Measurements from ENCODE around the gene NELL2.

DNA sequence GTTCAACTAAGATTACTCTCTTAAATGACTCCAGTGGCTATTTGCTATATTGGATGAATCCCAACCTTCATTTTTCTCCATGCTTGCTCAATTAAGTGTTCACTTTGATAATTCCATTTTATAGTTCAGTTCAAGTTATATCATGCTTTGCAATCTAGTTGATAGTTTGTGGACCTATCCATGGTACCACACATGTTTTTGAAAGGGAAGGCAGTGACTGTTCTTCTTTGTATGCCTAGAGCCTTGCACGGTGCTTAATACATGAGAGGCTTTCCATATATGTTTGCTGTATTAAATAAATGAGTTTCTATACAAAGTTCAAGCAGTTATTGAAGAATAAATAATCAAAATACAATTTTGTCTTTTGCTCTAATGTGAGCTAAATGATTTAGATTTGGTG is 391.3 kb downstream of the NELL2 start:
- TF ChIP-seq, protein P1, sequence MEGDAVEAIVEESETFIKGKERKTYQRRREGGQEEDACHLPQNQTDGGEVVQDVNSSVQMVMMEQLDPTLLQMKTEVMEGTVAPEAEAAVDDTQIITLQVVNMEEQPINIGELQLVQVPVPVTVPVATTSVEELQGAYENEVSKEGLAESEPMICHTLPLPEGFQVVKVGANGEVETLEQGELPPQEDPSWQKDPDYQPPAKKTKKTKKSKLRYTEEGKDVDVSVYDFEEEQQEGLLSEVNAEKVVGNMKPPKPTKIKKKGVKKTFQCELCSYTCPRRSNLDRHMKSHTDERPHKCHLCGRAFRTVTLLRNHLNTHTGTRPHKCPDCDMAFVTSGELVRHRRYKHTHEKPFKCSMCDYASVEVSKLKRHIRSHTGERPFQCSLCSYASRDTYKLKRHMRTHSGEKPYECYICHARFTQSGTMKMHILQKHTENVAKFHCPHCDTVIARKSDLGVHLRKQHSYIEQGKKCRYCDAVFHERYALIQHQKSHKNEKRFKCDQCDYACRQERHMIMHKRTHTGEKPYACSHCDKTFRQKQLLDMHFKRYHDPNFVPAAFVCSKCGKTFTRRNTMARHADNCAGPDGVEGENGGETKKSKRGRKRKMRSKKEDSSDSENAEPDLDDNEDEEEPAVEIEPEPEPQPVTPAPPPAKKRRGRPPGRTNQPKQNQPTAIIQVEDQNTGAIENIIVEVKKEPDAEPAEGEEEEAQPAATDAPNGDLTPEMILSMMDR (IDR thresholded peaks at IDR 0.05), result no peak
- TF ChIP-seq POLR2A (IDR thresholded peaks at IDR 0.05), result no peak

Data from lower leg skin (tissue), 3 donors.